ENCODE results near the gene MAMDC2.

DNA sequence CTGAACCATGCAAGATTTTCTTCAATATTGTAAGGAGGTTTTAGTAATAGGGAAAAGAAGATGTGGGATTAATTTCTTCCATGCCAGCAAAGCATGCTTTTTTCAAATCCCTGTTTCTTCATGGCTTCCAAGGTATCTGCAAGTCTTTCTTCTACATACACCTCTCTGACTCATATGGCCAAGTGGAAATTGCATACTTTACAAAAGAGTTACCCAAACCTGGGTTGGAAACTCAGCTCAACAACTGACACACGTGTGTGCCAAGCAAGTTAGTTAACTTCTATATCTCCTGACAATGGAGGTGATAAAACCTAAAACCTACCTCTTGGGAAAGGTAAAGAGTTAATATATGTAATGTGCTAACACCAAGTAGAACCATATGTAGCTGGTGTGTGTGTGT, 28.5 kb upstream of the MAMDC2 start:
- TF ChIP-seq, protein P1, sequence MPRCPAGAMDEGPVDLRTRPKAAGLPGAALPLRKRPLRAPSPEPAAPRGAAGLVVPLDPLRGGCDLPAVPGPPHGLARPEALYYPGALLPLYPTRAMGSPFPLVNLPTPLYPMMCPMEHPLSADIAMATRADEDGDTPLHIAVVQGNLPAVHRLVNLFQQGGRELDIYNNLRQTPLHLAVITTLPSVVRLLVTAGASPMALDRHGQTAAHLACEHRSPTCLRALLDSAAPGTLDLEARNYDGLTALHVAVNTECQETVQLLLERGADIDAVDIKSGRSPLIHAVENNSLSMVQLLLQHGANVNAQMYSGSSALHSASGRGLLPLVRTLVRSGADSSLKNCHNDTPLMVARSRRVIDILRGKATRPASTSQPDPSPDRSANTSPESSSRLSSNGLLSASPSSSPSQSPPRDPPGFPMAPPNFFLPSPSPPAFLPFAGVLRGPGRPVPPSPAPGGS (IDR thresholded peaks at IDR 0.05), result no peak
- no peak for TF ChIP-seq EHMT2 (IDR thresholded peaks at IDR 0.05; ENCODE audit: low read depth)
